HG03439 (cell line): ENCODE measurements around the gene BLTP3B.

Experiments
- ATAC-seq: cut with Tn5 transposase; IDR thresholded peaks from one replicate; pipeline ENCODE4 v1.9.1; 2021; ENCODE audit warnings: mild to moderate bottlenecking, moderate library complexity; ENCODE audit not compliant: unreplicated experiment

Gene BLTP3B

DNA sequence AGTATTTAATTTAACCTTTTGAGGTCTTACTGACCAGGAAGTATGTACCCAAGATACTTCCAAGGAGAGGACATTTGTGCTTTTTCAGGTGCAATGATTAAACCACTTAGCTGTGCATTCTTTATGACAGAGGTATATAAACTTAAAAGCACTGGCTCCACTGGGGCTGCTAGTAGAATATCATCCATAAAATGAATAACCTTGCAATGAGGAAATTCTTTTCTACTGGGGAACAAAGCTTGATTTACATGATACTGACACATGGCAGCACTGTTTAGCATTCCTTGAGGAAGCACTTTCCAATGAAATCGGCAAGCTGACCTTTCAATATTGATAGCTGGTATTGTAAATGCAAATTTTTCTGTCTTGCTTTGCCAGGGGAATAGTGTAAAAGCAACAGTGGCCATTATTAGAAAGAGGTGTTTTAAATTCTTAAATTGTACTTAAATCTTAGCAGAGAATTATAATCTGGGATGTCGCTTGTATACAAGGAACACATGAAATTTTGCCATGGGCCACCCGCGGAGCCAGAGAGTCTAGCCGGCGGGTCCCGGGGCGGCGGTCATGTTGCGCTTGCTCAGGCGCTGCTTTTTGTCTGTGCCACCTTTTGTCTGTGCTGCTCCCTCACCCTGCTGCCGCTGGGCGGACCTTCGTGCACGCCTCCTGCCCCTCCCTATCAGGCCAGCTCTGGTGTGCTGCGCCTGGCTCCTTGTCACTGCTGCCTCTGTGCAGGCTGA, 20.9 kb upstream of the BLTP3B start:
- peak; percentile 95 for ATAC-seq

DNA sequence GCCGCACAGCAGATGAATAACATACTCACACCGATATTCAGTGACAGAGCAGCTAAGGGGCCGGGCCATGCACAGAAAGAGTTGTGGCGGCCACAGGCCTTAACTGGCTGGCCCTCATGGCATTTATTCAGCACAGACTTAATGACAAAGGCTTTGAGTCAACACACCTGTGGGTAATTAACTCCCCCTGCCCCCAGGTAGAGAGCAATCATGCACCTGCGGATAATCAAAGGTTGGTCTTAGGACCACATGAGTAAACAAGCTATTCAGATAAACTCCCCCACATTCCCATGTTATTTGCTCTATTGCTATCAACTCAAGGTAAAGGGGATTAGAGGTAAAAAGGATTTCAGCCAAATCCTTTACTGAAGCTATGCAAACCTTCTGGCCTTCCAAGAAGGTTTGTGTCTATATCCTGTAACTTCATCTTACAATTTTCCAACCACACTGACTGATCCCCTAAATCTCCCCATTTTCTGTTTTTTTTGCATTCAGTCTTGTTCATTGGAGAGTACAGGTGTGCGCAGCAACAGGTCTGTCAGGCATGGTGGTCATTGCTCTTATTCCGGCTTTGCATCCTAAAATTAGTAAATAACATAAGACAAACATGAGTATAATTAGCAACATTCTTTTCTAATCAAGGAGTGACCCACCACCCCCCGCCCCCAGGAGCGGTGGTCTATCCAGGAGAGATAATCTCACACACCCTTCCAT, 16.9 kb upstream of the BLTP3B start:
- no peak for ATAC-seq

GRCh38 chr12:100158535-100158934, 15.9 kb upstream of the BLTP3B start:
- no peak for ATAC-seq

GRCh38 chr12:100157427-100157821, 14.8 kb upstream of the BLTP3B start:
- ATAC-seq = no peak

DNA sequence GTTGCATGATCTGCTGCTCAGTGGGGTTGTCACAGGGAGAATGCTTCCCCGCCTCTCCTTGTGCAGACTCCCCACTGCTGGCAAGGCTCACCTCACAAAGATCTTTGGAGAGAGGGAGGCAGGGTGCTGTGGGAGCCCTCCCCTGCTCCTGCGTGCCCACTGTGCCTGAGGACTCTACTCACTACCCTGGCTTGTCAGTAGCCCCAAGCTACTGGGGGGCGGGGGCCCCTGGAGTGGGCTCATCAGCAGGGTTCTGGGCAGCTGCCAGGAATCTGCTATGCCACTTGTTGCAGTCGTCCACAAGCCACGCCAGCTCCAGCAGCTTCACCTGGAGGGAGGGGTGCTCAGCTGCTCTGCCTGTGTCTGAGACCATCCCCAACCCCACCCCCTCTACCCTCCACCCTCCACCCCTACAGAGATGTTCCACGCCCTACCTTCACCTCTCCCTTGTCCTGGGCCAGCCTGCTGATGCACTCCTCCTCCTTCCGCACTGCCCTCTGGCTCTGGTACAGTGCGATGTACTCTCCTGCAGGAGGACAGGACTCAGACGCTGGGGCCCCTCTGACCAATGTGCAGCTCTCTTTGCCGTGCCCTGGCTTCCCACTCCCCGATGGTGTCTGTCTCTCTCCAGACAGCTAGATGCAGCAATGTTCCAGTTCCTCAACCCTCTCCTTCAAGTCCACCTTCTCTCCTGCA, 14.2 kb upstream of the BLTP3B start:
- ATAC-seq = no peak

- peak; percentile 74 for ATAC-seq
Measured at GRCh38 chr12:100154474-100155247, 12.0 kb upstream of the BLTP3B start.

DNA sequence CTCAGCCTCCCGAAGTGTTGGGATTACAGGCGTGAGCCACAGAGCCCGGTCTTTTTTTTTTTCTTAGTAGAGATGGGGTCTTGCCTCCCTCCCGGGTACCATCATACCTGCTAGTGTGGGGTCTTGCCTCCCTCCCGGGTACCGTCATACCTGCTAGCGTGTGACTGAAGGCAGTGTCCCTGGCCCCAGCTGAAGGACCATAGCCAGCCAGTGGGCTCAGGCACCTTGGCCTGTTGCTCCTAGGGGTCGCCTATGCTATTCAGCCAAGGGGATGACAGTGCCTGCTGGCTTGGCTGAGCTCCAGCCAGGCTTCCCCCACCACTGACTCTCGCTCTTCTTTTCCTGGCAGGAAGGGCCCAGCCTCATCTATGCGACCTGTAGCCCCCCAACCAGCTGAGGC, 10.5 kb upstream of the BLTP3B start:
- no peak for ATAC-seq

DNA sequence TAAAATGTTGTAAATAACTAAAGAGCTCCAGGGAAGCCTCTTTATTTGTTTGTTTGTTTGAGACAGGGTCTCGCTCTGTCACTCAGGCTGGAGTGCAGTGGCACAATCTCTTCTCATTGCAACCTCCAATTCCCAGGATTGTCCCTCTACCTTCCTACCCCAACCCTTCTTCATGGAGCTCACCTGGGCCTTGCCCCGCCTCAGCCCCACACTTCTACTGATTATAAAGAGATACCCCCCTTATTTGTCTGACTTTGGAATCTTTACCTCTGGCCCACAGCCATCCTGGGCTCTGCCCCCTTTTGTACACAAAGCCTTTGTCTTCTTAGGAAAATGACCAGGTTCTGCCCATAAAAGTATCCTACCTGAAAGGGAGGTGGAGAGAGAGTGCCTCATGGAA, 9.1 kb upstream of the BLTP3B start:
- no peak for ATAC-seq

- ATAC-seq = no peak
Measured at GRCh38 chr12:100146252-100146651, 3.6 kb upstream of the BLTP3B start.

GRCh38 chr12:100145643-100146042, 3.0 kb upstream of the BLTP3B start:
- no peak for ATAC-seq

- ATAC-seq = peak; percentile 46
Measured at GRCh38 chr12:100141998-100142850, 450 bp downstream of the BLTP3B start.

DNA sequence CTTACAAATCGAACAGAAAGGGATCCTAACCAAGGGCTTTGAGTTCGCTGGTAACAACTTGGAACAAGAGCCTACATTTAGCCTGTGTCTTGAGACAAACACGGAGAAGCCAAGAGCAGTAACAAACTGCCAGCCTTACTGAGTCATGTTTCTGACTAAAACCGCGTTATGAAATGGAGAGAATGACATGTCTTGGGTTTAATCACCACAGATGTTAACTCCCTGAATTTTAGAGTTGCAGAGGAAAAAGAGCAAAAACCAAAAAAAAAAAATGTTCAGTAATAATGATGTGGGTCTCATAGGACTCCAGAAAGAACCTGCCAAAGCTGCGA, 1.0 kb downstream of the BLTP3B start:
- peak; percentile 35 for ATAC-seq

DNA sequence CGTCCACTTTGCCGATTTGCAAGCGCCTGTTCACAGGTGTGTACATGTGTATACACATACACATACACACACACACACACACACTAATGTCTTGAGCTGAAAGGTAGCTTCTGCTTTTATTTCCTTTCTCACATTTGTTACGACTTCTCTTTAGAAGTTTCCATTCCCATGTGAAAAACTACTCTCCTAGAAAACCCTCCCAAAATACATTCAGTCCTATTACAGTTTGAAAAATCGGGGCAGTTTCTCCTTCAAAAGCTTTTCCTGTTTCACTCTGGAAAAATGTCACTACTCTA, 3.9 kb downstream of the BLTP3B start:
- ATAC-seq = no peak

GRCh38 chr12:100138048-100138802, 4.4 kb downstream of the BLTP3B start:
- no peak for ATAC-seq

GRCh38 chr12:100133200-100133599, 9.5 kb downstream of the BLTP3B start:
- no peak for ATAC-seq

- no peak for ATAC-seq
Measured at GRCh38 chr12:100128512-100128908, 14.2 kb downstream of the BLTP3B start.

- ATAC-seq = no peak
Measured at GRCh38 chr12:100127766-100128511, 14.7 kb downstream of the BLTP3B start.

DNA sequence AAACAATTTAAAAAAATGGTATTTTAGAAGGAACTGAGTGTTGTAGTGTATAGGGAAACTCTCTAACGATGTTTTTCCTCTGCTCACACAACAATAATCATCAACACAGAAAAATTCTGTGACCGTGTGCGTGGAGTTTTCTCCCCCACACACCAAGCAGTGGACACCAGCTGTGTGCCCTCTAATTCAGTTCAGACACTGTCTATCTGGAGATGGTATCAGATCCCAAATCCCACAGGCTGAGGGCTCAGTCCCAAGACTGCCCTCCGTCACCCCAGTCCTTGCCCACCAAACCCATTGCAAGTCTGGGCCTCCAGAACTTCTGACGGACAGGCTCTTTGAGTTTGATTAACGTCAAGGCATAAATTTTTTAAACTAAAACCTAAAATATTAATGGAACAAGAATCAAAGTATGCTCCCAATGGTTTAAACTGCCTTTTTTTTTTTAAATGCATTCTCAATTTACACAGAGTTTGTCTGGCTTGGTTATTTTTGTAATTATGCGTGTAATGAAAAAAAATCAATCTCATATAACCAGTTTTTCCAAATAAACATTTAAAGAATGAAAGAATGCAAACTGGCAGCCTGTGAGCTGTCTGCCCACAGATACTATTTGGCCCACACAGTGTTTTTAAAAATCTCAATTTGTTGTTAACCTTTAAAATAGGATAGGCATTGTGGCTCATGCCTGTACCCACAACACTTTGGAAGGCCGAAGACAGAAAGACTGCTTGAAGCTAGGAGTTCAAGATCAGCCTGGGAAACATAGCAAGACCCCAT, 19.2 kb downstream of the BLTP3B start:
- no peak for ATAC-seq
